Measurements from ENCODE around the gene CEACAM19. TPM values are rescaled to one million over a fixed set of nuclear protein-coding genes. Genes with fewer than 3 reads are reported as not detected.

CEACAM19 gene
- total RNA-seq, 4 donors from 2014 or later = 1.0 to 16.1 (median 1.3) TPM

DNA sequence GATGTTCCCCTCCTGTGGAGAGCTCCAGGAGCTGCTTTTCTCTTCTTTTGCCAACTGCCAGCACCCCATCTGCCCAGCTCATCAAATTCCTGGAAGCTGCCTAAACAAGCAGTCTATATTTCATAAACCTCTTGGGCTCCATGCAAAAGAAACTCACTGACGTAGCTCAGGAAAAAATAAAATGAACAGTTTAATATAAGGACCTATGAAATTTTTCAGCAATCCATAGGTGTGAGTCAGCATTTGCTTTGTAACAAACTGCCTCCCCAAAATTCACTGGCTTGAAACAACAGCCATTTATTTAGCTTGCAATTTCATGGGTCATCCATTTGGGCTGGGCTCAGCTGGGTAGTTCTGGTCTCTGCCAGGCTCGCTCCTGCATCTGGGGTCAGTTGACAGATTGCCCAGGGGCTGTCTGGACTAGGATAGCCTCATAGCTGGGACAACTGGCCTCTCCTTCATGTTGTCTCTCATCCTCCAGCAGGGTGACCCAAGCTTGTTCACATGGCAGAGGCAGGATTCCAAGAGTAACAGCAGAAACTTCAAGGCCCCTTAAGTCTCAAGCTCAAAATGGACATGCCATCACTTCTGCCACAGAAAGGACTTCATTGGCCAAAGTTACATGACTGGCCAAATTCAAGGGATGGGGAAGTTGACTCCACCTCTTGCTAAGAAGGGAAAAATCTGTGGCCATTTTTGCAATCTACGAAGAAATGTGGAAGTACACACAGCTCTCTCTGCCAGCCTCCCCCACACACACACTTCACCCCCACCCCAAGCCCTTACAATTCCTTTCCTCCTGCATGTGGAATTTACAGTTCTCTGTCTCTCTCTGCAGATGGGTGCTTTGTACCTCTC, 35.5 kb upstream of the CEACAM19 start:
- Histone ChIP-seq H3K36me3 (no peaks in the 10 kb centered on the region), H3K27me3 (no peaks in the 10 kb centered on the region), H3K4me1 (no peaks in the 10 kb centered on the region), H3K27ac (no peak overlapping the region), H3K4me3 (no peak overlapping the region), H3K9me3 (no peaks in the 10 kb centered on the region)
- TF ChIP-seq, protein P1, sequence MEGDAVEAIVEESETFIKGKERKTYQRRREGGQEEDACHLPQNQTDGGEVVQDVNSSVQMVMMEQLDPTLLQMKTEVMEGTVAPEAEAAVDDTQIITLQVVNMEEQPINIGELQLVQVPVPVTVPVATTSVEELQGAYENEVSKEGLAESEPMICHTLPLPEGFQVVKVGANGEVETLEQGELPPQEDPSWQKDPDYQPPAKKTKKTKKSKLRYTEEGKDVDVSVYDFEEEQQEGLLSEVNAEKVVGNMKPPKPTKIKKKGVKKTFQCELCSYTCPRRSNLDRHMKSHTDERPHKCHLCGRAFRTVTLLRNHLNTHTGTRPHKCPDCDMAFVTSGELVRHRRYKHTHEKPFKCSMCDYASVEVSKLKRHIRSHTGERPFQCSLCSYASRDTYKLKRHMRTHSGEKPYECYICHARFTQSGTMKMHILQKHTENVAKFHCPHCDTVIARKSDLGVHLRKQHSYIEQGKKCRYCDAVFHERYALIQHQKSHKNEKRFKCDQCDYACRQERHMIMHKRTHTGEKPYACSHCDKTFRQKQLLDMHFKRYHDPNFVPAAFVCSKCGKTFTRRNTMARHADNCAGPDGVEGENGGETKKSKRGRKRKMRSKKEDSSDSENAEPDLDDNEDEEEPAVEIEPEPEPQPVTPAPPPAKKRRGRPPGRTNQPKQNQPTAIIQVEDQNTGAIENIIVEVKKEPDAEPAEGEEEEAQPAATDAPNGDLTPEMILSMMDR (IDR thresholded peaks at IDR 0.05) = no peak
- no peak for TF ChIP-seq POLR2A (IDR thresholded peaks at IDR 0.05)
- intact Hi-C loops (cut with DNase I; ENCODE audit: low total_unique reads) = no loop called here
- no peak for DNase-seq

GRCh38 chr19:44636439-44637389, 34.6 kb upstream of the CEACAM19 start:
- DNase-seq = no peak
- no peak overlapping the region for H3K4me3 ChIP-seq
- H3K9me3 ChIP-seq = no peaks in the 10 kb centered on the region
- no peaks in the 10 kb centered on the region for H3K36me3 ChIP-seq
- H3K27me3 ChIP-seq = no peaks in the 10 kb centered on the region
- no peak for TF ChIP-seq POLR2A (IDR thresholded peaks at IDR 0.05)
- TF ChIP-seq, protein P1 (IDR thresholded peaks at IDR 0.05) = no peak
- intact Hi-C loops (cut with DNase I; ENCODE audit: low total_unique reads) = no loop called here
- no peak overlapping the region for H3K27ac ChIP-seq
- H3K4me1 ChIP-seq = no peaks in the 10 kb centered on the region

GRCh38 chr19:44637390-44637764, 33.9 kb upstream of the CEACAM19 start:
- intact Hi-C loops (cut with DNase I; ENCODE audit: low total_unique reads) = no loop called here
- Histone ChIP-seq H3K36me3 (no peaks in the 10 kb centered on the region), H3K9me3 (no peaks in the 10 kb centered on the region), H3K27ac (no peak overlapping the region), H3K27me3 (no peaks in the 10 kb centered on the region), H3K4me1 (no peaks in the 10 kb centered on the region), H3K4me3 (no peak overlapping the region)
- DNase-seq = no peak
- TF ChIP-seq POLR2A (IDR thresholded peaks at IDR 0.05) = no peak
- TF ChIP-seq, protein P1 (IDR thresholded peaks at IDR 0.05) = no peak

- DNase-seq = no peak
- Histone ChIP-seq H3K27ac (no peak overlapping the region), H3K27me3 (no peaks in the 10 kb centered on the region), H3K4me1 (peaks cover 0 to 2% of the 10 kb centered on the region in 2 donors), H3K36me3 (no peaks in the 10 kb centered on the region), H3K9me3 (no peaks in the 10 kb centered on the region), H3K4me3 (no peak overlapping the region)
- intact Hi-C loops (cut with DNase I; ENCODE audit: low total_unique reads) = no loop called here
- no peak for TF ChIP-seq POLR2A (IDR thresholded peaks at IDR 0.05)
- TF ChIP-seq, protein P1 (IDR thresholded peaks at IDR 0.05) = no peak
Measured at GRCh38 chr19:44640518-44640917, 30.8 kb upstream of the CEACAM19 start.

Measured in uterus (tissue), 4 donors.